Measurements from ENCODE around the gene PIP4K2C. TPM values are rescaled to one million over a fixed set of nuclear protein-coding genes. Genes with fewer than 3 reads are reported as not detected.

The PIP4K2C gene
- total RNA-seq, 1 donor from 2014 or later: 27.5 TPM

- Mint-ChIP-seq H3K36me3 (ENCODE audit: unreplicated experiment) (no peaks in the 10 kb centered on the region), H3K4me1 (ENCODE audit: low read depth, unreplicated experiment) (peaks cover 49% of the 10 kb centered on the region), H3K27me3 (ENCODE audit: unreplicated experiment) (peaks cover 9% of the 10 kb centered on the region), H3K9me3 (ENCODE audit: unreplicated experiment) (peaks cover 18% of the 10 kb centered on the region), H3K4me3 (ENCODE audit: unreplicated experiment) (peak overlapping the region; percentile 88), H3K27ac (ENCODE audit: unreplicated experiment) (peak overlapping the region; percentile 85)
- TF ChIP-seq CTCF (IDR thresholded peaks at IDR 0.05; ENCODE audit: partially characterized antibody, unreplicated experiment): no peak
- peak; percentile 41 for DNase-seq
Measured at GRCh38 chr12:57610554-57611107, 19.6 kb downstream of the PIP4K2C start.

GRCh38 chr12:57611108-57611826 lies 20.3 kb downstream of the PIP4K2C start, which contains the start of gene ARHGEF25:
ARHGEF25 (plus strand) TSS chr12:57611435; CDS start chr12:57611895, 460 bp downstream.
- peak within 1 kb of the TSS; percentile 92 for H3K27ac Mint-ChIP-seq (ENCODE audit: unreplicated experiment)
- H3K27me3 Mint-ChIP-seq (ENCODE audit: unreplicated experiment): peaks cover 9% of the 10 kb centered on the region
- TF ChIP-seq CTCF (IDR thresholded peaks at IDR 0.05; ENCODE audit: partially characterized antibody, unreplicated experiment): no peak
- H3K36me3 Mint-ChIP-seq (ENCODE audit: unreplicated experiment): no peaks in the 10 kb centered on the region
- H3K4me3 Mint-ChIP-seq (ENCODE audit: unreplicated experiment): peak within 1 kb of the TSS; percentile 88
- H3K9me3 Mint-ChIP-seq (ENCODE audit: unreplicated experiment): peaks cover 15% of the 10 kb centered on the region
- peak; percentile 93 for DNase-seq
- peaks cover 42% of the 10 kb centered on the region for H3K4me1 Mint-ChIP-seq (ENCODE audit: low read depth, unreplicated experiment)

GRCh38 chr12:57611827-57612710 lies 21.1 kb downstream of the PIP4K2C start:
- Mint-ChIP-seq H3K27ac (ENCODE audit: unreplicated experiment) (peak overlapping the region; percentile 92), H3K36me3 (ENCODE audit: unreplicated experiment) (no peaks in the 10 kb centered on the region), H3K4me3 (ENCODE audit: unreplicated experiment) (peak overlapping the region; percentile 83), H3K9me3 (ENCODE audit: unreplicated experiment) (peaks cover 13% of the 10 kb centered on the region), H3K4me1 (ENCODE audit: low read depth, unreplicated experiment) (peaks cover 41% of the 10 kb centered on the region), H3K27me3 (ENCODE audit: unreplicated experiment) (peaks cover 7% of the 10 kb centered on the region)
- no peak for TF ChIP-seq CTCF (IDR thresholded peaks at IDR 0.05; ENCODE audit: partially characterized antibody, unreplicated experiment)
- peak; percentile 61 for DNase-seq

GRCh38 chr12:57612711-57613426 lies 21.9 kb downstream of the PIP4K2C start:
- peak overlapping the region; percentile 83 for H3K4me3 Mint-ChIP-seq (ENCODE audit: unreplicated experiment)

More at GRCh38 chr12:57612711-57613426, 21.9 kb downstream of the PIP4K2C start:
- TF ChIP-seq CTCF (IDR thresholded peaks at IDR 0.05; ENCODE audit: partially characterized antibody, unreplicated experiment): no peak
- H3K27me3 Mint-ChIP-seq (ENCODE audit: unreplicated experiment): peaks cover 8% of the 10 kb centered on the region
- peak overlapping the region; percentile 92 for H3K27ac Mint-ChIP-seq (ENCODE audit: unreplicated experiment)
- H3K36me3 Mint-ChIP-seq (ENCODE audit: unreplicated experiment): peaks cover 6% of the 10 kb centered on the region
- DNase-seq: peak; percentile 46
- H3K9me3 Mint-ChIP-seq (ENCODE audit: unreplicated experiment): peaks cover 13% of the 10 kb centered on the region
- peaks cover 38% of the 10 kb centered on the region for H3K4me1 Mint-ChIP-seq (ENCODE audit: low read depth, unreplicated experiment)
